Erythroblast (primary cell): ENCODE measurements around the gene KCNK10.

Source experiments
- GATA1 ChIP-seq: IDR thresholded peaks from 2 replicates; pipeline ENCODE4 v1.6.1; 2011; ENCODE audit warnings: low read depth, mild to moderate bottlenecking, control low read depth, low read length, moderate library complexity
- POLR2A ChIP-seq: IDR thresholded peaks from 2 replicates; pipeline ENCODE4 v1.6.1; 2011; ENCODE audit warnings: mild to moderate bottlenecking, low read length

DNA sequence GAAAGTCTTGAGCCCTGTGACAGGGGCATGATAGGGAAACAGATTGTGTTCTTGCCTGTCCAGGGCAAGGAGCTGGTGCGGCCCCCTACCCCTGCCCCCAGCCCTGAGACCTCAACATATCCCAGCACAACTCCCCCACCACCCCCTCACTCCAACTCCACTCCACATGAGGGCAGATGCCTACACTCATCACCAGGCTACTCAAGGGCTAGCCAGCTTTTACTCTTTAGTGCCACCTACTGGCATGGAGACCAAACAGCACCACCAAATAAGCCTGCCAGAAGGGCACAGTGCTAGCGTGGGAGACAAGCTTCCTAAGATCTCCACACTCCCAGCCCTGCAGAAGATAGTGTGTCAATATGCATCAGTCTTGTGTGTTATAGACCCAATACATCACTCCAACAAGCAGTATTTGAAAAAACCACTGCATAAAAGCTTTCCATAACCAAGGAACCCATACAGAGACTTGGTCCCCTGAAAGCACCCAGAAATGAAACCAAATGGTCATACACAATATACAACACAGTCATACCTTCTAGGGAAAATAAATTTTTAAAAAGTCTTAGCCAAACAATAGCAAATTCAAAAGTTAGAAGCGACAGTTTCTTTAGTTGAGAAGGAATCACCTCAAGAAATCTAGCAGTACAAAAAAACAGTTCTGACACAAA lies 154.4 kb downstream of the KCNK10 start:
- no peak for TF ChIP-seq POLR2A
- TF ChIP-seq GATA1 = no peak
